Measurements from ENCODE around the gene PJVK.

DNA sequence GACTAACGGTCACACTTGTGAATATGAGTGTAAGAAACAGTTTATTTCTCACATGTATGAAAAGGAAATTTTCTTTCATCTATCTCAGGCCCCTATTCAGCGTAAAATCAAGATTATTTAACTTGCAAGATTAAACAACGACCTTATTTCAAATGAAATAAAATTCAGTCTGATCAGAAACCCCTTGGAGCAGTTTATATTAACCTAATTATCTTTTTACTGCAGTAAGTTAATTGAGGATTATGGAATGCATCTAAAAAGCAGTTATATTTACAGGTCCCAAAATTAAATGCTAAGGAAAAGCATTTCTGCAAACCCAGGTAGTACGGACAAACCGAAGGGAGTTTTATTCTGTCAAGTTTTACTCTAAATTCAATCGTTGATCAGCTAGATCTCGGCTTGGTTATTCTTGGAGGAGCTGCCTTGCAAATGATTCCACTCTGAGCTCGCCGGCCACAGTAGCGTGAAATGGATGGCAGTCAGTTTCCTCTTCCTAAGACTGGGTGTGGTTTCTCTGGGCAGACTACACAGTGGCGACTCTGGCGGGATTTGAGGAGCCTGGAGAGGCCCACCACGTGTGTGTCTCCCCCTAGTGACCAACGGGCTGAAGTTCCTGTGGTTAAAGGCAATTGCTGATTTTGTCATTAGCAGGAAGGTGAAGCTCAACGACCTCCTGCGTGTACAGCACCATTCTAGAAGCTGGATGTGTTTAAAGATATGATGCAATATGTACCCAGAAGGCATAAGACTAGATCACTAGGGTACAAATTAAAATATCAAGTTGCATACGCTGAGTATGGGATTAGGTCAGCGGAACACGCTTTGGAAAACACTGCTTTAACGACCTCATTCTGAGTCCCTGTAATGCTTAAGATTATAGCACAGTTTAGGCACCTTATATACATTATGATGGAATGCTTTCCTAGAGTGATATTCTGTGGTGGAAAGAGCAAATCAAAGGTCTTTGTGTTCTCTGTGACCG lies 36.6 kb upstream of the PJVK start:
- TF ChIP-seq CTCF (IDR thresholded peaks at IDR 0.05 in 2 of 3, conservative IDR thresholded peaks at IDR 0.05 in 1 of 3; ENCODE audit: borderline replicate concordance in 1 of 3, insufficient read depth in 1 of 3, low read depth in 2 of 3, low read length in 2 of 3) (peak; percentile 85 to 89 (median 89)), YY1 (IDR thresholded peaks at IDR 0.05; ENCODE audit: extremely low read depth, insufficient replicate concordance, low read depth, low read length) (peak; percentile 82), RAD21 (IDR thresholded peaks at IDR 0.05; ENCODE audit: low read depth) (peak; percentile 89), CEBPB (IDR thresholded peaks at IDR 0.05; ENCODE audit: low read depth) (peak; percentile 66), POLR2AphosphoS5 (IDR thresholded peaks at IDR 0.05; ENCODE audit: low read depth, low read length) (peak; percentile 83), EZH2 (IDR thresholded peaks at IDR 0.05) (no peak), EZH2phosphoT487 (IDR thresholded peaks at IDR 0.05; ENCODE audit: borderline replicate concordance) (no peak), POLR2A (IDR thresholded peaks at IDR 0.05; ENCODE audit: borderline replicate concordance, extremely low read depth, insufficient read depth, insufficient read length) (peak; percentile 65), SP1 (IDR thresholded peaks at IDR 0.05; ENCODE audit: low read depth) (no peak; the same call in none of the 2 replicates), TCF7L2 (IDR thresholded peaks at IDR 0.05; ENCODE audit: borderline replicate concordance, extremely low read depth, insufficient read depth, insufficient read length) (no peak), REST (IDR thresholded peaks at IDR 0.05; ENCODE audit: low read depth) (no peak)
- TF ChIP-seq, protein P1, sequence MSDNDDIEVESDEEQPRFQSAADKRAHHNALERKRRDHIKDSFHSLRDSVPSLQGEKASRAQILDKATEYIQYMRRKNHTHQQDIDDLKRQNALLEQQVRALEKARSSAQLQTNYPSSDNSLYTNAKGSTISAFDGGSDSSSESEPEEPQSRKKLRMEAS (IDR thresholded peaks at IDR 0.05): peak; percentile 84
